Calu3 (cell line): ENCODE measurements around the gene ANKS1A. TPM values are rescaled to one million over a fixed set of nuclear protein-coding genes. Genes with fewer than 3 reads are reported as not detected.

Experiments used
- BruUV-seq: library from RNA; stranded (reverse); fragments of 400-500 nt; replicated peaks from 2 replicates; lab custom pipeline; 2021; lab: Mats Ljungman, UMichigan
- CTCF ChIA-PET: fragments of 300-600 bp; sonication (Branson Sonifier 250); formaldehyde crosslinking; loops from one replicate; lab custom pipeline; 2022; ENCODE audit warnings: antibody characterized with exemption; lab: Charles Lee
- DNase-seq: peaks from one replicate; pipeline ENCODE4 v3.0.0; 2022
- H3K27ac Mint-ChIP-seq: one replicate; pipeline ENCODE4 v1.8.0; 2022; ENCODE audit warnings: mixed read lengths; ENCODE audit not compliant: unreplicated experiment
- H3K27me3 Mint-ChIP-seq: one replicate; pipeline ENCODE4 v1.8.0; 2022; ENCODE audit warnings: mixed read lengths; ENCODE audit not compliant: unreplicated experiment
- H3K36me3 Mint-ChIP-seq: one replicate; pipeline ENCODE4 v1.8.0; 2022; ENCODE audit warnings: mild to moderate bottlenecking, moderate library complexity, mixed read lengths; ENCODE audit not compliant: insufficient read depth, unreplicated experiment
- H3K4me1 Mint-ChIP-seq: one replicate; pipeline ENCODE4 v1.8.0; 2022; ENCODE audit warnings: mild to moderate bottlenecking, low read depth, mixed read lengths; ENCODE audit not compliant: unreplicated experiment
- H3K4me3 Mint-ChIP-seq: one replicate; pipeline ENCODE4 v1.8.0; 2022; ENCODE audit warnings: mild to moderate bottlenecking, low read depth, moderate library complexity, mixed read lengths; ENCODE audit not compliant: unreplicated experiment
- H3K9me3 Mint-ChIP-seq: one replicate; pipeline ENCODE4 v1.8.0; 2022; ENCODE audit warnings: low read depth, mixed read lengths; ENCODE audit not compliant: unreplicated experiment
- intact Hi-C: fragments of 100-400 bp; cut with micrococcal nuclease; formaldehyde crosslinking; loops from one replicate; pipeline ENCODE4 v1.10.0; 2022; ENCODE audit not compliant: unreplicated experiment
- total RNA-seq: library from RNA; stranded (reverse); gene quantifications from 2 replicates; pipeline ENCODE4 v1.2.3, GENCODE V29; 2022
- TF ChIP-seq, protein P1 (sequence below): fragments of 200-600 bp; IDR thresholded peaks from one replicate; pipeline ENCODE4 v1.8.0; 2022; ENCODE audit warnings: antibody characterized with exemption; ENCODE audit not compliant: unreplicated experiment

ANKS1A gene
- total RNA-seq, 1 experiment from 2014 or later: 60.3 TPM

DNA sequence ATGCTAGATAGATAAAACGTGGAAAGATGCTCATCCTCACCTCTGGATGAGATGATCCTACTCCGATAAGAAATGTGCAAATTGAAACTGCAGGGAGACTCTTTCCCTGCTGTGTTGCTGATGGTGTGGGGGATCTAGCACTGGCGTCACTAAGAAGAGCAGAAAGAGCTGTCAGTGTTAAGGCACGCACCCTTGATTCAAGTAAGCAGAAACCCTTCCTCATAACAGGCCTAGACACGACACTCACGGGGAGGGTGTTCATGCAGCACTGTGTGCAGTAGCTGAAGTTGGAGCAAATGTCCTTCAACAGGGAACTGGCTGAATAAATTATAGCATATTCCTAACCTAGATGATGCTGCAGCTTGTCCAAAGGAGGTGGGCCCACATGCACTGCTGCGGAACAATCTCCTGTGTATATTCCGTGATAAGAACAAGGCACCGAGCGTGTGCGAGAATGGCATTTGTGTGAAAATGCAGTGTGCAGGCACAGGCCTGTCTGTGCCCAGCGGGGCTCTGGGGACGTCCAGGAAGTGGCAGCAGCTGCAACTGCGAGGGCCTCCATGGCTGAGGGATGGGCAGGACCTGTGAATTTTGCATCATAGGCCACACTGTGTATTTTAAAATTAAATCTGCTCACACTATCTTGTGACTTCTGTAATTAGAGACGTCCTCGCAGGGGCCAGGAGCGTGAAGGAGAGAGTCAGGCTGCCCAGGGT lies 188.1 kb downstream of the ANKS1A start:
- Mint-ChIP-seq H3K27ac (no peak overlapping the region), H3K27me3 (no peaks in the 10 kb centered on the region), H3K4me3 (no peak overlapping the region), H3K9me3 (no peaks in the 10 kb centered on the region), H3K4me1 (no peaks in the 10 kb centered on the region), H3K36me3 (peaks cover 35% of the 10 kb centered on the region)
- intact Hi-C loops: no loop called here
- TF ChIP-seq, protein P1, sequence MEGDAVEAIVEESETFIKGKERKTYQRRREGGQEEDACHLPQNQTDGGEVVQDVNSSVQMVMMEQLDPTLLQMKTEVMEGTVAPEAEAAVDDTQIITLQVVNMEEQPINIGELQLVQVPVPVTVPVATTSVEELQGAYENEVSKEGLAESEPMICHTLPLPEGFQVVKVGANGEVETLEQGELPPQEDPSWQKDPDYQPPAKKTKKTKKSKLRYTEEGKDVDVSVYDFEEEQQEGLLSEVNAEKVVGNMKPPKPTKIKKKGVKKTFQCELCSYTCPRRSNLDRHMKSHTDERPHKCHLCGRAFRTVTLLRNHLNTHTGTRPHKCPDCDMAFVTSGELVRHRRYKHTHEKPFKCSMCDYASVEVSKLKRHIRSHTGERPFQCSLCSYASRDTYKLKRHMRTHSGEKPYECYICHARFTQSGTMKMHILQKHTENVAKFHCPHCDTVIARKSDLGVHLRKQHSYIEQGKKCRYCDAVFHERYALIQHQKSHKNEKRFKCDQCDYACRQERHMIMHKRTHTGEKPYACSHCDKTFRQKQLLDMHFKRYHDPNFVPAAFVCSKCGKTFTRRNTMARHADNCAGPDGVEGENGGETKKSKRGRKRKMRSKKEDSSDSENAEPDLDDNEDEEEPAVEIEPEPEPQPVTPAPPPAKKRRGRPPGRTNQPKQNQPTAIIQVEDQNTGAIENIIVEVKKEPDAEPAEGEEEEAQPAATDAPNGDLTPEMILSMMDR: no peak
- BruUV-seq: no TSS peak
- no peak for DNase-seq
- CTCF ChIA-PET: no interaction called here

DNA sequence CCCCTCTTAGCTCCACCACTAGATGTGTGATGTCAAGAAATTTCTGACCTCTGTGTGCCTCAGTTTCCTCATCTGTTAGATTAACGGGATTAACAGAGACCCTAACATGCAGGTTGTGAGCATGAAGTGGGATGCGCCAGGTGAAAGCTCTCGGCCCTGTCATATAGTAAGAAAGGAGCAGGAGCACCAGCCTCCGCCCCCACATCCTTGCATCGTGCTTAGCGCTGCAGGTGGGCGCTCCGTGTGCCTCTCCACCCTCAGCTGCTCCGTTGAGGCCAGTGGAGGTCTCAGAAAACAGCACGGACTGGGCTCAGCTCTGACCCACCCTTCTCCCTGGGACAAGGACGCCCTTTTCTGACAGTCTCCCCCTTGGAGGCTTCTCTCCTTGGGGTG lies 188.7 kb downstream of the ANKS1A start:
- BruUV-seq: no TSS peak
- Mint-ChIP-seq H3K27me3 (no peaks in the 10 kb centered on the region), H3K9me3 (no peaks in the 10 kb centered on the region), H3K36me3 (peaks cover 34% of the 10 kb centered on the region), H3K4me1 (no peaks in the 10 kb centered on the region), H3K27ac (no peak overlapping the region), H3K4me3 (no peak overlapping the region)
- TF ChIP-seq, protein P1: no peak
- no peak for DNase-seq
- intact Hi-C loops: no loop called here
- CTCF ChIA-PET: no interaction called here

DNA sequence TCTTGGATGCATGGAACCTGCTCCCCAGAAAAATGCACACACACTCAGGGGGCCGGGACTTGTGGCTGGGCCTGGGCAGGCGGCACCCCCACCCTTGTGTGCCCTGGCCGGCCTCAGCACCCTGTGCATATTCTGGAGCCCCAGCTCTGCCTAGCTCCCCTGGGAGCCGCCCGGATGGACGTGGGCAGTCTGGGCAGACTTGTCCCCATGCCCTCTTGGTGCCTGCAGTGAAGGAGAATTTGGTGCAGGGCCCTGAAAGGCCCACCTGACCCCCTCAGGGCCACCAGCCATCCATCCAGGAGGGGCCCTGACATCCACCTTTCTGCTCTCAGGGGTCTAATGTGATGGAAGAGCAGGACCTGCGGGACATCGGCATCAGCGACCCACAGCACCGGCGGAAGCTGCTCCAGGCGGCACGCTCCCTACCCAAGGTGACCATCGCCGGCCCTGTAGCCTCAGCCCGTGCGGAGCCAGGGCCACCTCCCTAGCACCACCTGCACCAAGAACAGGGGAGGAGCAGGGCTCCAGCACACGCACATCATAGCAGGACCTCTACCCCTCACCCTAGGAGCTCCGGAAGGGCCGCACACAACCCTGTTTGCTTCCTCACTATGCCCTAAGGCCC lies 189.3 kb downstream of the ANKS1A start:
- no peaks in the 10 kb centered on the region for H3K4me1 Mint-ChIP-seq
- no peaks in the 10 kb centered on the region for H3K27me3 Mint-ChIP-seq
- no TSS peak for BruUV-seq
- intact Hi-C loops: no loop called here
- H3K27ac Mint-ChIP-seq: no peak overlapping the region
- no peaks in the 10 kb centered on the region for H3K9me3 Mint-ChIP-seq
- DNase-seq: no peak
- H3K36me3 Mint-ChIP-seq: peaks cover 28% of the 10 kb centered on the region
- CTCF ChIA-PET: no interaction called here
- H3K4me3 Mint-ChIP-seq: no peak overlapping the region
- TF ChIP-seq, protein P1: no peak

DNA sequence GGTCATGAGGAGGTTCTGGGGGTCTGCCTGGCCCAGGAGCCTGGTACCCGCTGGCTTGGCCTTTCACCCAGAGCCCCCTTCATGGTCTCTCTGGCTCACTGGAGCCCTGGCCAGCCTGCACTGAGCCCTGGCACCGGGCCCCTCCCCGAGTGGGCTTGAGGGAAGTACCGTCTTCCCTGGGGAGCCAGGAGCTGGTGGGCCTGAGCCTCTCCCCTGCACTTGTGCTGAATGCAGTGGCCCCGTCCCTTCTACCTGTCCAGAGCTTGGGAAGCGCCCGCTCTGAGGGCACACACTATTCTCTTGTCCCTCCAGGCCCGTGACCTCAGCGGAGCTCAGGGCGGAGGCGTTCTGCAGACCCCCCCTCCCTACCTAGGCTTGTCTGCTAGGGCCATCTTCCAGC lies 189.8 kb downstream of the ANKS1A start:
- Mint-ChIP-seq H3K4me1 (no peaks in the 10 kb centered on the region), H3K36me3 (peaks cover 25% of the 10 kb centered on the region), H3K4me3 (no peak overlapping the region), H3K9me3 (no peaks in the 10 kb centered on the region), H3K27ac (no peak overlapping the region), H3K27me3 (no peaks in the 10 kb centered on the region)
- CTCF ChIA-PET: interaction anchor here (0.9 kb wide), 1 partner anchor 92 kb away, joined by 3 read pairs; no protein-coding TSS in a partner anchor
- TF ChIP-seq, protein P1: no peak
- BruUV-seq: no TSS peak
- intact Hi-C loops: no loop called here
- no peak for DNase-seq
